Upper lobe of left lung (tissue), 4 donors: ENCODE measurements around the gene ADGRG2.

Experiments
- CTCF ChIP-seq, 6 experiments: fragments of 450-650 bp in 4 of 6; fragments of 200-600 bp in 2 of 6; sonication (generic) in 2 of 6; IDR thresholded peaks; one replicate each; pipeline ENCODE4 v1.5.1; 2016 to 2019; ENCODE audit warnings: antibody characterized with exemption in 6 of 6
- POLR2AphosphoS5 ChIP-seq, 2 donors: sonication (generic); formaldehyde crosslinking; IDR thresholded peaks; one replicate each; pipeline ENCODE4 v1.5.1; 2017; ENCODE audit warnings: antibody characterized with exemption in 2 of 2

DNA sequence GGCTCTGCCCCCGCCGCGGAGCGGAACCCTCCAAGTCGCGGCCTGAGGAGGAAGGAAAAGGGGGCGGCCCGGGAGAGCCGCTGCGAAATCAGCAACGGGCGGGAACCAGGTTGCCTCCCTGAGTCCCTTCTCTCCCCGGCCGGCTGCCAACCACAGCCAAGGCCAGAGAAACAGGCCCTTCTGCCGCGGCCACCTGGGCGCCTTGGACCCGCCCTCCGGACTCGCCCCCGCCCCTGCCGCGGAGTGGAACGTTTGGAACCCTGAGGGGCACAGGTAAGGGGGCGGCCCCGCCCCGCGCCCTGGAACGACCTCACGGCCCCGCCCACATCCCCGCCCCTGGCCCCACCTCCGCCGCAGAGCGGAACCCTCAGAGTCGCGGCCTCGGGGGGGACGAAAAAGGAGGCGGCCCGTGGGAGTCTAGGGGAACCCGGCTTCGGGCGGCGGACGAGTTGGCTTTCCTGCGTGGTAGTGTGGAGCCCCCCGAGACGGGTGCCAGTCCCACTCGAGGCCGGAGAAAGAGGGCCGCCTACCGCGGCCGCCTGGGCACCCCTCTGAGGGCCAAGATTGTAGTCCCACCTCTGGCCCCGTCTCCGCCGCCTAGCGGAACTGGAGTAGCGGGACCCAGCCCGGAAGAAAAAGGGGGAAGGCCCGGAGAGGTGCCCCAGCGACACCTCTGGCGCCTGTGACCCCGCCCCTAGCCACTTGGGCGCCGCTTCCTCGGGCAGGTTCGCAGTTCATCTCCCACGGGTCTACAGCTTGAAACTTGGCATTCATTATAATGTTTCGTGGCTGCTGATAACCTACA is 137.7 kb downstream of the ADGRG2 start:
- TF ChIP-seq CTCF (IDR thresholded peaks at IDR 0.05), result peak; percentile 24 to 84 (median 78)
- TF ChIP-seq POLR2AphosphoS5 (IDR thresholded peaks at IDR 0.05), result peak in 1 of 2 donors; percentile 48
